Fibroblast of pulmonary artery (primary cell): ENCODE data around the gene PER1.
"Not testable (repeated sequence)": the region's sequence is repeated elsewhere in the genome, so short reads cannot be mapped to it uniquely, and the experiment has no call there.

Experiments used
- DNase-seq: peaks from one replicate; pipeline ENCODE4 v3.0.0-alpha.2; 2010; ENCODE audit warnings: low read depth
- H3K4me3 ChIP-seq: replicated peaks from 2 replicates; pipeline ENCODE4 v1.5.1; 2011; ENCODE audit warnings: low read depth, mild to moderate bottlenecking, control low read depth, low read length, moderate library complexity
- CTCF ChIP-seq: IDR thresholded peaks from 2 replicates; pipeline ENCODE4 v1.5.1; 2011; ENCODE audit warnings: mild to moderate bottlenecking, control low read depth, low read length, inconsistent platforms; ENCODE audit errors: missing control alignments

The PER1 gene

GRCh38 chr17:8176197-8176940, 24.2 kb upstream of the PER1 start, which contains the start of gene TMEM107:
Gene TMEM107, minus strand, starts transcription at chr17:8176380. Its CDS starts 94 bp downstream, at chr17:8176286.
- TF ChIP-seq CTCF, result no peak
- H3K4me3 ChIP-seq, result peak within 1 kb of the TSS; percentile 75
- peak; percentile 80 for DNase-seq

GRCh38 chr17:8175795-8176196, 23.6 kb upstream of the PER1 start:
- H3K4me3 ChIP-seq, result peak overlapping the region; percentile 75
- no peak for TF ChIP-seq CTCF

GRCh38 chr17:8173871-8174322, 21.7 kb upstream of the PER1 start:
- no peak for DNase-seq
- TF ChIP-seq CTCF, result no peak
- peak overlapping the region; percentile 63 for H3K4me3 ChIP-seq

More at GRCh38 chr17:8175795-8176196, 23.6 kb upstream of the PER1 start:
- no peak for DNase-seq

- peak; percentile 98 for DNase-seq
Measured at GRCh38 chr17:8173056-8173870, 21.1 kb upstream of the PER1 start.

GRCh38 chr17:8170186-8170585, 18.0 kb upstream of the PER1 start:
- DNase-seq, H3K4me3 ChIP-seq: not testable (repeated sequence)

More at GRCh38 chr17:8173056-8173870, 21.1 kb upstream of the PER1 start:
- no peak for TF ChIP-seq CTCF
- peak overlapping the region; percentile 63 for H3K4me3 ChIP-seq

GRCh38 chr17:8167526-8167925, 15.3 kb upstream of the PER1 start:
- no peak for TF ChIP-seq CTCF
- DNase-seq, result no peak
- H3K4me3 ChIP-seq, result no peak overlapping the region

- TF ChIP-seq CTCF, result no peak
- DNase-seq, result no peak
Measured at GRCh38 chr17:8166731-8167130, 14.5 kb upstream of the PER1 start.

More at GRCh38 chr17:8166731-8167130, 14.5 kb upstream of the PER1 start:
- no peak overlapping the region for H3K4me3 ChIP-seq
